ENCODE results near the gene DGAT2. TPM values are rescaled to one million over a fixed set of nuclear protein-coding genes. Genes with fewer than 3 reads are reported as not detected.

The DGAT2 gene
- total RNA-seq, 2 experiments from 2014 or later: 0.19 to 0.25 TPM

- no peak for DNase-seq
- Mint-ChIP-seq H3K9me3 (no peaks in the 10 kb centered on the region), H3K27ac (no peak overlapping the region), H3K27me3 (no peaks in the 10 kb centered on the region), H3K36me3 (ENCODE audit: low read depth) (no peaks in the 10 kb centered on the region), H3K4me1 (ENCODE audit: low read depth) (no peaks in the 10 kb centered on the region), H3K4me3 (no peak overlapping the region)
- intact Hi-C loops (cut with DNase I, micrococcal nuclease): no loop called here
- no peak for TF ChIP-seq CTCF (IDR thresholded peaks at IDR 0.05)
- ChIA-PET CTCF (no interaction called here), POLR2A (no interaction called here)
- no peak for ATAC-seq (ENCODE audit: poor library complexity)
- no peak overlapping the region for H3K4me3 ChIP-seq (ENCODE audit: low read length)
- H3K9me3 ChIP-seq (ENCODE audit: control insufficient read depth in 1 of 2, insufficient read depth in 1 of 2, low read length in 2 of 2): no peaks in the 10 kb centered on the region
- H3K36me3 ChIP-seq (ENCODE audit: insufficient read depth, low read length): no peaks in the 10 kb centered on the region
- no peak overlapping the region for H3K27ac ChIP-seq (ENCODE audit: low read depth in 1 of 2, low read length in 2 of 2)
- no peaks in the 10 kb centered on the region for H3K4me1 ChIP-seq (ENCODE audit: insufficient read depth, low read length)
- no peaks in the 10 kb centered on the region for H3K27me3 ChIP-seq (ENCODE audit: control insufficient read depth in 1 of 2, insufficient read depth in 2 of 2, low read length in 2 of 2)
These were observed 10.9 kb upstream of the DGAT2 start for GRCh38 chr11:75757651-75758050.

GRCh38 chr11:75759832-75760231 lies 8.7 kb upstream of the DGAT2 start:
- Histone ChIP-seq H3K4me1 (ENCODE audit: insufficient read depth, low read length) (no peaks in the 10 kb centered on the region), H3K9me3 (ENCODE audit: control insufficient read depth in 1 of 2, insufficient read depth in 1 of 2, low read length in 2 of 2) (no peaks in the 10 kb centered on the region), H3K27me3 (ENCODE audit: control insufficient read depth in 1 of 2, insufficient read depth in 2 of 2, low read length in 2 of 2) (no peaks in the 10 kb centered on the region), H3K4me3 (ENCODE audit: low read length) (no peak overlapping the region), H3K27ac (ENCODE audit: low read depth in 1 of 2, low read length in 2 of 2) (no peak overlapping the region), H3K36me3 (ENCODE audit: insufficient read depth, low read length) (no peaks in the 10 kb centered on the region)
- H3K36me3 Mint-ChIP-seq (ENCODE audit: low read depth): no peaks in the 10 kb centered on the region
- H3K27me3 Mint-ChIP-seq: no peaks in the 10 kb centered on the region
- TF ChIP-seq CTCF (IDR thresholded peaks at IDR 0.05): no peak
- H3K9me3 Mint-ChIP-seq: no peaks in the 10 kb centered on the region
- ChIA-PET POLR2A (no interaction called here), CTCF (no interaction called here)
- no peak overlapping the region for H3K4me3 Mint-ChIP-seq
- ATAC-seq (ENCODE audit: poor library complexity): no peak
- no peak overlapping the region for H3K27ac Mint-ChIP-seq
- intact Hi-C loops (cut with DNase I, micrococcal nuclease): no loop called here
- no peaks in the 10 kb centered on the region for H3K4me1 Mint-ChIP-seq (ENCODE audit: low read depth)
- no peak for DNase-seq

- Mint-ChIP-seq H3K27ac (no peak overlapping the region), H3K4me3 (no peak overlapping the region), H3K9me3 (no peaks in the 10 kb centered on the region), H3K36me3 (ENCODE audit: low read depth) (no peaks in the 10 kb centered on the region), H3K27me3 (no peaks in the 10 kb centered on the region), H3K4me1 (ENCODE audit: low read depth) (no peaks in the 10 kb centered on the region)
- no peak overlapping the region for H3K4me3 ChIP-seq (ENCODE audit: low read length)
- no peaks in the 10 kb centered on the region for H3K36me3 ChIP-seq (ENCODE audit: insufficient read depth, low read length)
- H3K27me3 ChIP-seq (ENCODE audit: control insufficient read depth in 1 of 2, insufficient read depth in 2 of 2, low read length in 2 of 2): no peaks in the 10 kb centered on the region
- intact Hi-C loops (cut with DNase I, micrococcal nuclease): no loop called here
- ATAC-seq (ENCODE audit: poor library complexity): no peak
- DNase-seq: no peak
- TF ChIP-seq CTCF (IDR thresholded peaks at IDR 0.05): no peak
- ChIA-PET POLR2A (interaction anchor here (0.6 kb wide), 1 partner anchor 432 kb away, joined by 3 read pairs; no protein-coding TSS in a partner anchor), CTCF (no interaction called here)
- no peaks in the 10 kb centered on the region for H3K9me3 ChIP-seq (ENCODE audit: control insufficient read depth in 1 of 2, insufficient read depth in 1 of 2, low read length in 2 of 2)
- H3K4me1 ChIP-seq (ENCODE audit: insufficient read depth, low read length): no peaks in the 10 kb centered on the region
- no peak overlapping the region for H3K27ac ChIP-seq (ENCODE audit: low read depth in 1 of 2, low read length in 2 of 2)
These were observed 8.3 kb upstream of the DGAT2 start for GRCh38 chr11:75760243-75760642.
